HepG2 (cell line): Measurements from ENCODE around the gene PLIN3. TPM values are rescaled to one million over a fixed set of nuclear protein-coding genes. Genes with fewer than 3 reads are reported as not detected.

Experiments
- ASH2L ChIP-seq: fragments of 300-600, 200-600 bp; sonication (generic); IDR thresholded peaks from 2 replicates; pipeline ENCODE4 v1.7.0; 2017; ENCODE audit warnings: low read depth, mild to moderate bottlenecking, moderate library complexity, mixed read lengths, low read length; ENCODE audit not compliant: insufficient read length
- ATF7-NPFF ChIP-seq: sonication (generic); formaldehyde crosslinking; IDR thresholded peaks from 2 replicates; pipeline ENCODE4 v1.8.1; 2023; ENCODE audit warnings: mild to moderate bottlenecking, low read depth, missing genetic modification reagents, moderate library complexity
- BHLHE40 ChIP-seq: IDR thresholded peaks from 2 replicates; pipeline ENCODE4 v1.6.1; 2011; ENCODE audit warnings: low read length, improper control_type of control experiment
- BRCA1 ChIP-seq: sonication (generic); formaldehyde crosslinking; IDR thresholded peaks from 2 replicates; pipeline ENCODE4 v1.4.0; 2020; ENCODE audit warnings: missing genetic modification reagents
- CHD4 ChIP-seq: fragments of 200-600 bp; sonication (generic); IDR thresholded peaks from 2 replicates; pipeline ENCODE4 v1.7.0; 2017; ENCODE audit warnings: mild to moderate bottlenecking, low read length, borderline replicate concordance
- FOXJ3 ChIP-seq: sonication (generic); formaldehyde crosslinking; IDR thresholded peaks from 2 replicates; pipeline ENCODE4 v1.4.0; 2020; ENCODE audit warnings: missing genetic modification reagents, mild to moderate bottlenecking, borderline replicate concordance
- JUNB ChIP-seq: sonication (generic); formaldehyde crosslinking; IDR thresholded peaks from 2 replicates; pipeline ENCODE4 v1.8.0; 2022; ENCODE audit warnings: missing genetic modification reagents, mild to moderate bottlenecking, borderline replicate concordance
- KLF15 ChIP-seq: sonication (generic); formaldehyde crosslinking; IDR thresholded peaks from 2 replicates; pipeline ENCODE4 v1.8.1; 2023; ENCODE audit warnings: borderline replicate concordance, mild to moderate bottlenecking, inconsistent platforms, missing genetic modification reagents, mixed read lengths
- LRRFIP1 ChIP-seq: sonication (generic); formaldehyde crosslinking; conservative IDR thresholded peaks from 2 replicates; pipeline ENCODE4 v1.4.0; 2020; ENCODE audit warnings: missing genetic modification reagents
- MEIS2 ChIP-seq: sonication (generic); formaldehyde crosslinking; IDR thresholded peaks from 2 replicates; pipeline ENCODE4 v1.9.0; 2021; ENCODE audit warnings: mild to moderate bottlenecking, missing genetic modification reagents
- NCOA1 ChIP-seq: sonication (generic); formaldehyde crosslinking; IDR thresholded peaks from 2 replicates; pipeline ENCODE4 v1.9.0; 2021; ENCODE audit warnings: missing genetic modification reagents
- PCBP1 ChIP-seq: fragments of 200-400 bp; formaldehyde crosslinking; IDR thresholded peaks from 2 replicates; pipeline ENCODE4 v1.6.1; 2017; ENCODE audit warnings: mild to moderate bottlenecking, low read depth, low read length, borderline replicate concordance
- PPARG ChIP-seq: conservative IDR thresholded peaks from 2 replicates; pipeline ENCODE4 v1.6.1; 2016; ENCODE audit warnings: missing biosample characterization, missing genetic modification reagents
- RAD51 ChIP-seq: fragments of 450-650 bp; IDR thresholded peaks from 2 replicates; pipeline ENCODE4 v1.6.1; 2016; ENCODE audit warnings: borderline replicate concordance
- SCMH1 ChIP-seq: sonication (generic); formaldehyde crosslinking; IDR thresholded peaks from 2 replicates; pipeline ENCODE4 v1.9.0; 2021; ENCODE audit warnings: missing genetic modification reagents, mild to moderate bottlenecking, borderline replicate concordance
- STAG1 ChIP-seq: sonication (generic); formaldehyde crosslinking; IDR thresholded peaks from 2 replicates; pipeline ENCODE4 v1.4.0; 2020; ENCODE audit warnings: missing genetic modification reagents
- TBL1XR1 ChIP-seq: fragments of 150-350 bp; IDR thresholded peaks from 2 replicates; pipeline ENCODE4 v1.6.1; 2014; ENCODE audit warnings: borderline replicate concordance, low read length; ENCODE audit not compliant: partially characterized antibody
- XRCC5 ChIP-seq: fragments of 200-400 bp; formaldehyde crosslinking; optimal IDR thresholded peaks from 2 replicates; pipeline ENCODE3; 2017; ENCODE audit warnings: mild to moderate bottlenecking, low read length
- ZEB1 ChIP-seq: IDR thresholded peaks from 2 replicates; pipeline ENCODE4 v1.6.1; 2012; ENCODE audit warnings: mild to moderate bottlenecking, low read depth, inconsistent platforms; ENCODE audit not compliant: insufficient replicate concordance
- ZNF143 ChIP-seq: sonication (generic); formaldehyde crosslinking; IDR thresholded peaks from 2 replicates; pipeline ENCODE4 v1.4.0; 2020; ENCODE audit warnings: missing genetic modification reagents
- ZNF563 ChIP-seq: sonication (generic); formaldehyde crosslinking; IDR thresholded peaks from 2 replicates; pipeline ENCODE4 v1.8.0; 2022; ENCODE audit warnings: mild to moderate bottlenecking, moderate library complexity, missing genetic modification reagents
- ZNF629 ChIP-seq: sonication (generic); formaldehyde crosslinking; conservative IDR thresholded peaks from 2 replicates; pipeline ENCODE4 v1.5.0; 2020; ENCODE audit warnings: missing genetic modification reagents
- ZNF766 ChIP-seq: sonication (generic); formaldehyde crosslinking; IDR thresholded peaks from 2 replicates; pipeline ENCODE4 v1.5.0; 2020; ENCODE audit warnings: missing genetic modification reagents, borderline replicate concordance
- polyA plus RNA-seq, 8 experiments: library from polyadenylated mRNA; depleted of rRNA in 3 of 8; stranded (reverse) in 7 of 8; unstranded in 1 of 8; fragments of >200 nt; fragmentation: Illumina TruSeq in 4 of 8; extraction: Trizol in 4 of 8; gene quantifications; 2 replicates each; pipeline versions ENCODE4 v1.2.1 to v1.2.3, GENCODE V29; 2011 to 2016; ENCODE audit warnings: low read depth in 4 of 8, missing spikeins in 1 of 8, mixed read lengths in 1 of 8; ENCODE audit not compliant: insufficient read depth in 1 of 8
- total RNA-seq, 5 experiments: library from RNA; depleted of rRNA; stranded (reverse); fragments of >200 nt; fragmentation: Illumina TruSeq; extraction: Trizol; gene quantifications; 2 replicates each; pipeline ENCODE4 v1.2.3, GENCODE V29; 2016; ENCODE audit warnings: low read depth in 1 of 5
- TF ChIP-seq, protein P1 (sequence below): sonication (generic); formaldehyde crosslinking; IDR thresholded peaks from 2 replicates; pipeline ENCODE4 v1.4.0; 2020; ENCODE audit warnings: missing genetic modification reagents, borderline replicate concordance
- TF ChIP-seq, protein P2 (sequence below): sonication (generic); formaldehyde crosslinking; IDR thresholded peaks from 2 replicates; pipeline ENCODE4 v1.5.1; 2020; ENCODE audit warnings: missing genetic modification reagents, mild to moderate bottlenecking, borderline replicate concordance
- TF ChIP-seq, protein P3 (sequence below): sonication (generic); formaldehyde crosslinking; IDR thresholded peaks from 2 replicates; pipeline ENCODE4 v1.8.1; 2022; ENCODE audit warnings: mild to moderate bottlenecking, missing genetic modification reagents

The PLIN3 gene
- total and polyA plus RNA-seq, 2 of the 13 experiments (the other 11 are each of a cell fraction or from before 2014, with no cell fraction given) = 49.3 to 57.9 TPM

DNA sequence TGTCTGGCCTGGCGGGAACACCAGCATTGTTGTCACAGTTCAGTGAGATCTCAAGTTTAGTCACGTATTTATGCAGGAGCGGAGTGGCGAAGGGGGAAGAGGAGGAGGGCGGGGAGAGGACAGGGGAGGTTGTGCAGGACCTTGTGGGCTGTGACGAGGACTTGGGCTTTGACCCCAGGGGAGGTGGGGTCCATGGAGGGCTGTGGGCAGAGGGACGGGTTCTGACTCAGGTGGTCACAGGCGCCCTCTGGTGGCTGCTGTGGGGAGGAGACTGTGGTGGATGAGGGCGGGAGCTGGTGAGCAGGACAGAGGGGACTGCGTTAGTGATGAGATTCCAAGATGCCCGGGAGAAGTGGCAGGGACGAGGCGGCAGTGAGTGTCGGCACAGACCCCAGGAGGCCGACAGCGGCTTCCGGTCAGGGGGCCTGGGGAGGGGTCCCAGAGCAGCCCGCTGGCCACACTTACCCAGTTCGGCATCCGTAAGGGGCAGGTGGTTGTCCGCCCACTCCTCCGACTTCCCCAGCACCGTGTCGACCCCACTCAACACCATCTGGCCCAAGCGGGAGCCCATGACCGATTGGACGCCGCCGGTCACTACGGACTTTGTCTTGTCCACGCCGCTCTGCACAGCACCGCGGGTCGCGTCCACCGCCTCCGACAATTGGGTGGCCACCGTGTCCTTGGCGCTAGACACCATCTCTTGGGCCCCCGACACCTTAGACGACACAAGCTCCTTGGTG lies 15.7 kb downstream of the PLIN3 start (continued):
- TF ChIP-seq LRRFIP1 (no peak), ZNF629 (CRISPR knock-in tag) (no peak), ZNF563 (CRISPR knock-in tag) (no peak), TBL1XR1 (no peak), MEIS2 (CRISPR knock-in tag) (no peak), BHLHE40 (no peak), XRCC5 (peak; percentile 90), CHD4 (peak; percentile 22; the same call in 1 of the 2 replicates), ZEB1 (no peak), STAG1 (CRISPR knock-in tag) (peak; percentile 87), JUNB (no peak), KLF15 (CRISPR knock-in tag) (no peak), ATF7-NPFF (CRISPR knock-in tag) (no peak), ASH2L (no peak), ZNF143 (CRISPR knock-in tag) (no peak), SCMH1 (CRISPR knock-in tag) (no peak), PPARG (CRISPR knock-in tag) (no peak), BRCA1 (CRISPR knock-in tag) (no peak), NCOA1 (no peak), ZNF766 (CRISPR knock-in tag) (no peak), PCBP1 (no peak), RAD51 (no peak), FOXJ3 (CRISPR knock-in tag) (no peak)
- TF ChIP-seq, protein P1, sequence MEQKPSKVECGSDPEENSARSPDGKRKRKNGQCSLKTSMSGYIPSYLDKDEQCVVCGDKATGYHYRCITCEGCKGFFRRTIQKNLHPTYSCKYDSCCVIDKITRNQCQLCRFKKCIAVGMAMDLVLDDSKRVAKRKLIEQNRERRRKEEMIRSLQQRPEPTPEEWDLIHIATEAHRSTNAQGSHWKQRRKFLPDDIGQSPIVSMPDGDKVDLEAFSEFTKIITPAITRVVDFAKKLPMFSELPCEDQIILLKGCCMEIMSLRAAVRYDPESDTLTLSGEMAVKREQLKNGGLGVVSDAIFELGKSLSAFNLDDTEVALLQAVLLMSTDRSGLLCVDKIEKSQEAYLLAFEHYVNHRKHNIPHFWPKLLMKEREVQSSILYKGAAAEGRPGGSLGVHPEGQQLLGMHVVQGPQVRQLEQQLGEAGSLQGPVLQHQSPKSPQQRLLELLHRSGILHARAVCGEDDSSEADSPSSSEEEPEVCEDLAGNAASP (CRISPR knock-in tag) = peak; percentile 36; the same call in 1 of the 2 replicates
- TF ChIP-seq, protein P2, sequence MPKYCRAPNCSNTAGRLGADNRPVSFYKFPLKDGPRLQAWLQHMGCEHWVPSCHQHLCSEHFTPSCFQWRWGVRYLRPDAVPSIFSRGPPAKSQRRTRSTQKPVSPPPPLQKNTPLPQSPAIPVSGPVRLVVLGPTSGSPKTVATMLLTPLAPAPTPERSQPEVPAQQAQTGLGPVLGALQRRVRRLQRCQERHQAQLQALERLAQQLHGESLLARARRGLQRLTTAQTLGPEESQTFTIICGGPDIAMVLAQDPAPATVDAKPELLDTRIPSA (CRISPR knock-in tag) = no peak
- TF ChIP-seq, protein P3, sequence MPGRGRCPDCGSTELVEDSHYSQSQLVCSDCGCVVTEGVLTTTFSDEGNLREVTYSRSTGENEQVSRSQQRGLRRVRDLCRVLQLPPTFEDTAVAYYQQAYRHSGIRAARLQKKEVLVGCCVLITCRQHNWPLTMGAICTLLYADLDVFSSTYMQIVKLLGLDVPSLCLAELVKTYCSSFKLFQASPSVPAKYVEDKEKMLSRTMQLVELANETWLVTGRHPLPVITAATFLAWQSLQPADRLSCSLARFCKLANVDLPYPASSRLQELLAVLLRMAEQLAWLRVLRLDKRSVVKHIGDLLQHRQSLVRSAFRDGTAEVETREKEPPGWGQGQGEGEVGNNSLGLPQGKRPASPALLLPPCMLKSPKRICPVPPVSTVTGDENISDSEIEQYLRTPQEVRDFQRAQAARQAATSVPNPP (CRISPR knock-in tag) = no peak
